Suprapubic skin (tissue), 4 donors: ENCODE results near the gene HNRNPUL2. TPM values are rescaled to one million over a fixed set of nuclear protein-coding genes. Genes with fewer than 3 reads are reported as not detected.

Source experiments
- DNase-seq, 2 donors: peaks; one replicate each; pipeline ENCODE4 v3.0.0-alpha.2; 2019; ENCODE audit warnings: low spot score in 2 of 2
- H3K27ac ChIP-seq: fragments of 200-600 bp; sonication (generic); one replicate; pipeline ENCODE4 v1.5.1; 2019
- H3K27me3 ChIP-seq: fragments of 200-600 bp; sonication (generic); one replicate; pipeline ENCODE4 v1.5.1; 2019
- H3K36me3 ChIP-seq: fragments of 200-600 bp; sonication (generic); one replicate; pipeline ENCODE4 v1.5.1; 2019
- H3K4me1 ChIP-seq: fragments of 200-600 bp; sonication (generic); one replicate; pipeline ENCODE4 v1.5.1; 2019
- H3K4me3 ChIP-seq: fragments of 200-600 bp; sonication (generic); one replicate; pipeline ENCODE4 v1.5.1; 2019; ENCODE audit warnings: mild to moderate bottlenecking
- H3K9me3 ChIP-seq: fragments of 200-600 bp; sonication (generic); one replicate; pipeline ENCODE4 v1.5.1; 2019
- EP300 ChIP-seq: sonication (generic); formaldehyde crosslinking; IDR thresholded peaks from one replicate; pipeline ENCODE4 v1.6.1; 2017; ENCODE audit warnings: antibody characterized with exemption
- POLR2A ChIP-seq, 2 donors: fragments of 450-650 bp; IDR thresholded peaks; one replicate each; pipeline ENCODE4 v1.6.1; 2017; ENCODE audit warnings: antibody characterized with exemption in 2 of 2, mild to moderate bottlenecking in 2 of 2, moderate library complexity in 2 of 2
- POLR2AphosphoS5 ChIP-seq, 3 donors: sonication (generic); formaldehyde crosslinking; IDR thresholded peaks; one replicate each; pipeline ENCODE4 v1.6.1; 2017; ENCODE audit warnings: antibody characterized with exemption in 3 of 3
- WGBS: methylation state at CpG from one replicate; pipeline ENCODE4 v1.1.5; 2018; 5-methylcytosine and 5-hydroxymethylcytosine counted together
- total RNA-seq, 4 donors: library from RNA; depleted of rRNA; stranded (reverse); fragments of >200 nt; gene quantifications; one replicate each; pipeline ENCODE4 v1.1.0, GENCODE V29; 2016
- TF ChIP-seq, protein P1 (sequence below), 2 donors: fragments of 200-600 bp in 1 of 2; fragments of 450-650 bp in 1 of 2; sonication (generic) in 1 of 2; IDR thresholded peaks; one replicate each; pipeline ENCODE4 v1.5.1; 2016 to 2019; ENCODE audit warnings: antibody characterized with exemption in 2 of 2, mild to moderate bottlenecking in 1 of 2, moderate library complexity in 1 of 2

The HNRNPUL2 gene
- total RNA-seq, 4 donors from 2014 or later: 21.1 to 51.5 (median 33.6) TPM

DNA sequence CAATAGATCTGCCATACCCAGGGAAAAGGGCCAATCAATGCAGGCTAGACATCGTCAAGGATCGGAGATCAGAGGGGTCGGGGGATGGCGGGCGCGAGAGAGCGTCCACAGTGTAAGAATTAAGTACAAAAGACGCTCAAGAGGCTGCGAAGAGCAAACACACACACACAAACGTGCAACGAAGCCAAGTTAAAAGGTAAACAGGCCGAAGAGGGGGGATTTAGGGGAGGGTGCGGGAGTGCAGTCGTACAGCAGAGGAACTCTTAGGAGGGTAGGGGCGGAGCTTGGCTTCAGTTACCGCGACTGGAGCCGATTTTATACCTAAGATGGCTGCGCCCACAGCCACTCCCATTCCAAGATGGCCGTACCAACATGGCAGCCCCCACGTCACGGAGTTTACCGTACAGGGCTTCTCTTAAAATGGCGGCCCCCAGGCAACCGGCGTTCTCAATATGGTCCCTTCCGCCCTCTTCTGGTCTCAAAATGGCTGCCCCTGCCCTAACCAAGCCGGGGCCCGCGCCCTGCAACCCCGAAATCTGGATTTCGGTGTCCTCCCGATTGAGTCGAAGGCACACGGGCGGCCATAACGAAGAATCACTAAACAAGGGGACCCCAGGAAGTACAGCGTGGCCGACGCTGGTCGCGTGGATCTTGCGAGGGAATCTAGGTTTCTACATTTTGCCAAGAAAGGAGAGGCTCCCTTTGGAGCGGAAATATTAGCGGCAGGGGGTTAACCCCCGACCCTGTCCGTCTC, 17.8 kb downstream of the HNRNPUL2 start:
- DNase-seq: peak; percentile 99 to 100
- TF ChIP-seq POLR2A (IDR thresholded peaks at IDR 0.05) (peak in 1 of 2 donors; percentile 68), POLR2AphosphoS5 (IDR thresholded peaks at IDR 0.05) (peak in 2 of 3 donors; percentile 67 to 78), EP300 (no peak)
- TF ChIP-seq, protein P1, sequence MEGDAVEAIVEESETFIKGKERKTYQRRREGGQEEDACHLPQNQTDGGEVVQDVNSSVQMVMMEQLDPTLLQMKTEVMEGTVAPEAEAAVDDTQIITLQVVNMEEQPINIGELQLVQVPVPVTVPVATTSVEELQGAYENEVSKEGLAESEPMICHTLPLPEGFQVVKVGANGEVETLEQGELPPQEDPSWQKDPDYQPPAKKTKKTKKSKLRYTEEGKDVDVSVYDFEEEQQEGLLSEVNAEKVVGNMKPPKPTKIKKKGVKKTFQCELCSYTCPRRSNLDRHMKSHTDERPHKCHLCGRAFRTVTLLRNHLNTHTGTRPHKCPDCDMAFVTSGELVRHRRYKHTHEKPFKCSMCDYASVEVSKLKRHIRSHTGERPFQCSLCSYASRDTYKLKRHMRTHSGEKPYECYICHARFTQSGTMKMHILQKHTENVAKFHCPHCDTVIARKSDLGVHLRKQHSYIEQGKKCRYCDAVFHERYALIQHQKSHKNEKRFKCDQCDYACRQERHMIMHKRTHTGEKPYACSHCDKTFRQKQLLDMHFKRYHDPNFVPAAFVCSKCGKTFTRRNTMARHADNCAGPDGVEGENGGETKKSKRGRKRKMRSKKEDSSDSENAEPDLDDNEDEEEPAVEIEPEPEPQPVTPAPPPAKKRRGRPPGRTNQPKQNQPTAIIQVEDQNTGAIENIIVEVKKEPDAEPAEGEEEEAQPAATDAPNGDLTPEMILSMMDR (IDR thresholded peaks at IDR 0.05): peak in 1 of 2 donors; percentile 7
- peak overlapping the region; percentile 92 for H3K27ac ChIP-seq
- no peaks in the 10 kb centered on the region for H3K9me3 ChIP-seq
- H3K36me3 ChIP-seq: peaks cover 38% of the 10 kb centered on the region
- under 1% methylated on average over 39 of the region's 47 CpGs for WGBS
- H3K27me3 ChIP-seq: no peaks in the 10 kb centered on the region
- peak overlapping the region; percentile 67 for H3K4me3 ChIP-seq
- H3K4me1 ChIP-seq: peaks cover 47% of the 10 kb centered on the region

DNA sequence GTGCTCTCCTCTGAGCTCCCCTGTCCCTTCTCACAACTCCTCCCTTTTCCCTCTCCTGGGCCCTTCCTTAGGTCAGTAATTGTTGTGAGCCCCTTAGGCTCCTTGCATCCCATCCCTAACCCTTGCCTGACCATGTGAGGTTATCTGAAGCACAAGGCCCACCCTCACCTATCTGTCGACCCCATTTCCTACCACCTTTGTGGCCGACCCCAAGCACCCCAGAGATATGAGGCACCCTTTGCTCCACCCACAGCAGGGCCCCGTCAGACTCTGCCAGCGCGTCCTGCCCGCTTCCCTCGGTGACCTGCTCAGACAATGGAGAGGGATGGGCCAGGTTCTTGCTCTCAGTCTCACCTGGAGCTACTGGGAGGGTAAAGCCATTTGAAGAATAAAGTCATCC, 18.5 kb downstream of the HNRNPUL2 start:
- Histone ChIP-seq H3K27ac (peak overlapping the region; percentile 92), H3K9me3 (no peaks in the 10 kb centered on the region), H3K27me3 (no peaks in the 10 kb centered on the region), H3K36me3 (peaks cover 32% of the 10 kb centered on the region), H3K4me3 (peak overlapping the region; percentile 67), H3K4me1 (peaks cover 47% of the 10 kb centered on the region)
- TF ChIP-seq EP300: no peak
- peak in 1 of 2 donors; percentile 78 for DNase-seq
- WGBS: 4% methylated on average over 6 of the region's 7 CpGs

DNA sequence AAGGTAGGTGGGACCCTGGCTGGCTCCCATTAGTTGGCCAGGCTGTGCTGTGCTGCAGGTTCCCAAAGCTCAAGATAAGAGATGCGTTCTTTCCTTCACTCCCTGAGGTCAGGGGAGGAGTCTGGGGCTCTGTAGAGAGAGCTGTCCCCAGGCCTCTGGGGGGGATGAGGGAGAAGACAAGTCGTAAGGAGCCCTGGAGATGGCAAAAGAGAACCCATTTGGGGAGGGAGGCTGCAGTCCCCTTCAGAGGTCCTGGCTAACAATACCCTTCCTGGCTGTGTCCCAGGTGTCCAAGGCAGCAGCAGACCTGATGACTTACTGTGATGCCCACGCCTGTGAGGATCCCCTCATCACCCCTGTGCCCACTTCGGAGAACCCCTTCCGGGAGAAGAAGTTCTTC, 18.9 kb downstream of the HNRNPUL2 start:
- Histone ChIP-seq H3K4me1 (peaks cover 44% of the 10 kb centered on the region), H3K9me3 (no peaks in the 10 kb centered on the region), H3K36me3 (peaks cover 28% of the 10 kb centered on the region), H3K27me3 (no peaks in the 10 kb centered on the region), H3K27ac (peak overlapping the region; percentile 92), H3K4me3 (peak overlapping the region; percentile 67)
- no peak for DNase-seq
- WGBS: 71% methylated on average over 5 of the region's 5 CpGs
- TF ChIP-seq POLR2A (IDR thresholded peaks at IDR 0.05) (no peak), EP300 (no peak), POLR2AphosphoS5 (IDR thresholded peaks at IDR 0.05) (no peak)
- TF ChIP-seq, protein P1 (IDR thresholded peaks at IDR 0.05): no peak

DNA sequence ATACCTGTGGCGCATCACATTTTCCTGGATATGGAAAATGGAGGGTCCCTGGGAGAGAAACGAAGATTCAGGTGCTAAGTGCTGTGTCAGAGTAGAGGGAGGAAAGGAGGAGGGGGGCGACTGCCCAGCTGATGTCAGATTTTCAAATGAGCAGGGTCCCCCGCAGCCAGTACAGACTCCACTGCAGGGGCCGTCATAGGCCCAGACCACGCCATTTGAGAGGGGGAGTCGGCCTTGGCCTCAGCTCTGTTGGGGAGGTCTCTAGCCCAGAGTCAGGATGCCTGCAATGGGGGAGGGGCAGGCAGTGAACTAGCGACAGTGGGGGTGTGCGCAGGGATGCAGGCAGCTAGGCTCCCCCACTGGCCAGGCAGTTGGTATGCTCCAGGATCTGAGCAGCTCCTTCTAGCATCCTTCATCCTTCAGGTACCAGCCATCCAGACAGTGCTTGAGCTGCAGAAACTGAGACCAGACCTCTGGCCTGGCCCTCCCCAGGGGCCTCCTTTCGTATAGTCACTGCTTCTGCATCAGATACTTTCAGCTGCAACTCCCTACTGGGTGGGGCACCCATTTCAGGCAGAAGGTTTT, 19.9 kb downstream of the HNRNPUL2 start, which contains the start of the genes BSCL2 and GNG3:
Gene BSCL2, minus strand, starts transcription at position 148 of the 585 bp plus-strand sequence. CDS start 229 bp downstream, outside the sequence.
Gene GNG3, plus strand, starts transcription at position 400 of the 585 bp plus-strand sequence. CDS start 620 bp downstream, outside the sequence.
- peak within 1 kb of the TSS; percentile 92 for H3K27ac ChIP-seq
- WGBS: 91% methylated on average over 7 of the region's 10 CpGs
- TF ChIP-seq POLR2AphosphoS5 (IDR thresholded peaks at IDR 0.05): no peak
- no peak for TF ChIP-seq EP300
- TF ChIP-seq, protein P1 (IDR thresholded peaks at IDR 0.05): no peak
- TF ChIP-seq POLR2A (IDR thresholded peaks at IDR 0.05): no peak
- H3K4me1 ChIP-seq: peaks cover 44% of the 10 kb centered on the region
- H3K4me3 ChIP-seq: peak within 1 kb of the TSS; percentile 67
- peaks cover 19% of the 10 kb centered on the region for H3K36me3 ChIP-seq
- DNase-seq: no peak
- no peaks in the 10 kb centered on the region for H3K9me3 ChIP-seq
- H3K27me3 ChIP-seq: no peaks in the 10 kb centered on the region

DNA sequence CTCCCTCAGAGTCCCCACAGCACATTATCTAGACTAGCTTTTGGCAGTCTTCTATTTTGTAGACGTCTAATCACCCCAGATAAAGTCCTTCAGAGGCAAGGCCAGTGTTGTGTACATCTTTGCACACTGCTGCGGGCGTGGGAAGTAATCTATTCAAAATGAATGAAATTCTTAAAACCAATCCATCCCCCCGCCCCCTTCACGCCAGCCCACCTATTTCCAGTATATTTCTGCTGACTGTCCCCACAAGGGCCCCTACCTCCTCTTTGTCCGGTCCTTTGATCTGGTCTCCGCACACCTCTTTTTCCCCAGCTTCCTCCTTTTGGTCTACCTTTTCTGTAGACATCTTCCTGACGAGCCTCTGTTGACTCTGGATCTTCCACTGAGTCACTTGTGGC, 20.4 kb downstream of the HNRNPUL2 start:
- H3K9me3 ChIP-seq: no peaks in the 10 kb centered on the region

More for the DNA sequence above, 20.4 kb downstream of the HNRNPUL2 start:
- Histone ChIP-seq H3K4me1 (peaks cover 44% of the 10 kb centered on the region), H3K27ac (peak overlapping the region; percentile 71), H3K36me3 (peaks cover 14% of the 10 kb centered on the region), H3K4me3 (peak overlapping the region; percentile 63), H3K27me3 (no peaks in the 10 kb centered on the region)
- no peak for DNase-seq
- TF ChIP-seq, protein P1 (IDR thresholded peaks at IDR 0.05): no peak
- TF ChIP-seq EP300 (no peak), POLR2A (IDR thresholded peaks at IDR 0.05) (no peak), POLR2AphosphoS5 (IDR thresholded peaks at IDR 0.05) (no peak)
- WGBS: 80% methylated on average over 8 of the region's 8 CpGs
